AG09319 (cell line): ENCODE results near the gene UNC5B.

Source experiments
- DNase-seq: peaks from one replicate; pipeline ENCODE4 v3.0.0-alpha.2; 2010; ENCODE audit warnings: low read depth; ENCODE audit errors: extremely low read depth
- TF ChIP-seq, protein P1 (sequence below): IDR thresholded peaks from 2 replicates; pipeline ENCODE4 v1.5.1; 2011; ENCODE audit warnings: low read depth, mild to moderate bottlenecking, inconsistent platforms, low read length, moderate library complexity

UNC5B gene

GRCh38 chr10:71344993-71345480 is 132.7 kb downstream of the UNC5B start:
- DNase-seq: no peak
- TF ChIP-seq, protein P1, sequence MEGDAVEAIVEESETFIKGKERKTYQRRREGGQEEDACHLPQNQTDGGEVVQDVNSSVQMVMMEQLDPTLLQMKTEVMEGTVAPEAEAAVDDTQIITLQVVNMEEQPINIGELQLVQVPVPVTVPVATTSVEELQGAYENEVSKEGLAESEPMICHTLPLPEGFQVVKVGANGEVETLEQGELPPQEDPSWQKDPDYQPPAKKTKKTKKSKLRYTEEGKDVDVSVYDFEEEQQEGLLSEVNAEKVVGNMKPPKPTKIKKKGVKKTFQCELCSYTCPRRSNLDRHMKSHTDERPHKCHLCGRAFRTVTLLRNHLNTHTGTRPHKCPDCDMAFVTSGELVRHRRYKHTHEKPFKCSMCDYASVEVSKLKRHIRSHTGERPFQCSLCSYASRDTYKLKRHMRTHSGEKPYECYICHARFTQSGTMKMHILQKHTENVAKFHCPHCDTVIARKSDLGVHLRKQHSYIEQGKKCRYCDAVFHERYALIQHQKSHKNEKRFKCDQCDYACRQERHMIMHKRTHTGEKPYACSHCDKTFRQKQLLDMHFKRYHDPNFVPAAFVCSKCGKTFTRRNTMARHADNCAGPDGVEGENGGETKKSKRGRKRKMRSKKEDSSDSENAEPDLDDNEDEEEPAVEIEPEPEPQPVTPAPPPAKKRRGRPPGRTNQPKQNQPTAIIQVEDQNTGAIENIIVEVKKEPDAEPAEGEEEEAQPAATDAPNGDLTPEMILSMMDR: no peak

- TF ChIP-seq, protein P1: no peak
These were observed 133.3 kb downstream of the UNC5B start for GRCh38 chr10:71345694-71346093.

DNA sequence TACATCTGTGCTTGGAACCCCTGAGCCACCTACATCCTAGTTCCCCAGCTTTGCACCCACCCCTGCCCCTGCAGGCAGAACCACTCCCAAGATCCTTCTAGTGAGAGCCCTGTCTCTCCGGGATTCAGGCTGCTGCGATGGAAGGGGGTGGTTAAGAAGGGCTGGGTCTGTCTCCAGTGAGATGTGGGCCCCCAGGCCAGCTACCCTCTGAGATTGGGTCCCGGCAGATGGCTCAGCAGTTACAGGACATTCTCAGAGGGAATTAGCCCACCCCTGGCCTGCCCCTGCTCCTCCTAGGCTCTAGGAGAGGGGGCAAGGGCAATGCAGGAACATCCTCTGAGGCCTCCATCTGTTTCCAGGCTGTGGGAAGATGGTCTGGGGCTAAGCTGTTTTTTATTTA is 134.4 kb downstream of the UNC5B start:
- no peak for DNase-seq
- TF ChIP-seq, protein P1: no peak

More at GRCh38 chr10:71345694-71346093, 133.3 kb downstream of the UNC5B start:
- DNase-seq: no peak

DNA sequence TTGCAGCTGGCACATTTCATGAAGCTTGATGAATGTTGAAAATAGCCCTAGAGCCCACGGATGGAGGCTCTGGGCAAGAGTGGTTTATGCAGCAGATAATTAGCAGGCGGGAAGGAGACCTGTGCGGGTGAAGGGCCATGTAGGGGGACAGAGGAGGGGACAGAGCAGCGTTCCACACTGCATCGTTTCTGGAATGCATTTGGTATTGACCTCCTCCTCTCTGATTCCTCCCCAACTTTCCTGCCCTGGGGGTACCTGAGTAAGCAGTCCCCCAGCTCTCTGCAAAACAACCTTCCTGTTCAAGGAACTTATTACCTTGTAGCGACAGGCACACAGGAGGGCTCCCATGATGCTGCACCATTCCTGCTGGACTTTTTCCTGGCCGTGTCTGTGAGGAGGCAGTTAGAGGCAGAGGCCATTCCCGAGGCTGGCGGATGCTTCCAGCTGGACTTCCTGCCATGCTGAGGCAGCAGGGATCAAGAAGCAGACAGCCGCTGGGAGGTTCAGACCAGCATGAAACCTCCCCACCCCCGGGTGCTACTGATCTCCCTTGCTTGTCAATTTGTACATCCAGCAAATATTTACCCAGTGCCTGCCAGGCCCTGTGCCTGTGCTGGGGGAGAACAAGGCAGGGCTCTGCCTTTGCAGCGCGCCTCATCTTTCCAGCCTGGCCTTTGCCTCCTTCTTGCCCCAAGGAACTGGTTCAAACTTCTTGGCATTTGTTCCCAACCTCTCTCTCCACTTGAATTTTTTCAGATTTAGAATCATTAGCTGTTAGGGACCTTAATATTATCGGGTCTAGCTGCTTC is 135.4 kb downstream of the UNC5B start:
- DNase-seq: no peak
- TF ChIP-seq, protein P1: no peak

DNA sequence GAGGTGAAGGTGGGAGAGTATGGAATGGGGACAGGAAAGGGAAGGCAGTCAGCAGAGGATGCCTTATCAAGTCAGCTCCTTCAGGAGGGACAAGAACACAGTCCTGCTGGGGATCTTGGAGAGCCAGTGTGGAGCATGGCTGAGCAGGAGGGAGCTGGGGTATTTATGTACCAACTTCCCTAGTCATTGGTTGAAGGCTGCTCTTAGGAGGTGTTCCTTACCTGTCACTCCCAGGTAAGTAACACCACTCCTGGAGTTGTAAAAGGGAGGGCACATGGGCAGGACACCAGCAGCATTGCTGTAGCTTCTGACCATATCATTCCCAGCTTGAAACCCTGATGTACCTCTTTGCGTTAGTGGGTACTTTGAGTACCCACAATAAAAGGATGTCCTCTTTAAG is 136.5 kb downstream of the UNC5B start:
- TF ChIP-seq, protein P1: no peak
- no peak for DNase-seq

- no peak for DNase-seq
- TF ChIP-seq, protein P1: no peak
These were observed 137.0 kb downstream of the UNC5B start for GRCh38 chr10:71349406-71349805.

- no peak for DNase-seq
- TF ChIP-seq, protein P1: no peak
These were observed 138.7 kb downstream of the UNC5B start for GRCh38 chr10:71351087-71351486.
